ENCODE results near the gene RBCK1.

DNA sequence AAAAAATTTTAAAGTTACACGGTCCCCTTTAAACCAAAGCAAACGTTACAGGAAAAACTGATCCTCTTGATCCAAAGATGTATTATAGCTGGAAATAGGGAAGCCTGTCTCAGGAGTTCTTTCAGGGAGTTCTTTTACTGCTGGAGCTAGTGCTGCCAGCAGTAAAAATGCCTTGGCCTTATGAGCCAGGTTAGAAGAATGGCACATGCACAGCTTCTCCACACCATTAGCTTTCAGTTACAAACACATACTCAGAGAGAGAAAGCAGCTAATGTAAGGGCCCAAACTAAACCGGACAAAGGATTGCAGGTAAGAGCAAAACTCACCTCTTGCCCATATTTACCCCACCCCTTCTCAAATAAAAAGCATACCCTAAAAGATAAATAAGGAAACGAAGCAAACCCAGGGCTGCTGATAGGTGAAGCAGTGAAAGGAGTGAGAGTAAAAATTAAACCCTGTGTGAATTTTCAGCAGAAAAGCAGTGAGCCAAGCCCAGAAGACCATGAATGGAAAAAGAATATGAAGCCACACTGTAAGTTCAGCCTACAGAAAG is 35.2 kb downstream of the RBCK1 start:
- TF ChIP-seq, protein P1, sequence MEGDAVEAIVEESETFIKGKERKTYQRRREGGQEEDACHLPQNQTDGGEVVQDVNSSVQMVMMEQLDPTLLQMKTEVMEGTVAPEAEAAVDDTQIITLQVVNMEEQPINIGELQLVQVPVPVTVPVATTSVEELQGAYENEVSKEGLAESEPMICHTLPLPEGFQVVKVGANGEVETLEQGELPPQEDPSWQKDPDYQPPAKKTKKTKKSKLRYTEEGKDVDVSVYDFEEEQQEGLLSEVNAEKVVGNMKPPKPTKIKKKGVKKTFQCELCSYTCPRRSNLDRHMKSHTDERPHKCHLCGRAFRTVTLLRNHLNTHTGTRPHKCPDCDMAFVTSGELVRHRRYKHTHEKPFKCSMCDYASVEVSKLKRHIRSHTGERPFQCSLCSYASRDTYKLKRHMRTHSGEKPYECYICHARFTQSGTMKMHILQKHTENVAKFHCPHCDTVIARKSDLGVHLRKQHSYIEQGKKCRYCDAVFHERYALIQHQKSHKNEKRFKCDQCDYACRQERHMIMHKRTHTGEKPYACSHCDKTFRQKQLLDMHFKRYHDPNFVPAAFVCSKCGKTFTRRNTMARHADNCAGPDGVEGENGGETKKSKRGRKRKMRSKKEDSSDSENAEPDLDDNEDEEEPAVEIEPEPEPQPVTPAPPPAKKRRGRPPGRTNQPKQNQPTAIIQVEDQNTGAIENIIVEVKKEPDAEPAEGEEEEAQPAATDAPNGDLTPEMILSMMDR (IDR thresholded peaks at IDR 0.05; ENCODE audit: low read length): no peak
- no peak for TF ChIP-seq EZH2 (optimal IDR thresholded peaks at IDR 0.05; ENCODE audit: low read depth, low read length)
- no peak for TF ChIP-seq EZH2phosphoT487 (IDR thresholded peaks at IDR 0.05; ENCODE audit: low read length)
